ENCODE measurements around the gene ABHD17A. TPM values are rescaled to one million over a fixed set of nuclear protein-coding genes. Genes with fewer than 3 reads are reported as not detected.

The ABHD17A gene
- total and polyA plus RNA-seq, 9 of the 15 experiments (the other 6 are each of a cell fraction or from before 2014, with no cell fraction given) = 0.04 to 135 (median 21.8) TPM; not detected in 1

DNA sequence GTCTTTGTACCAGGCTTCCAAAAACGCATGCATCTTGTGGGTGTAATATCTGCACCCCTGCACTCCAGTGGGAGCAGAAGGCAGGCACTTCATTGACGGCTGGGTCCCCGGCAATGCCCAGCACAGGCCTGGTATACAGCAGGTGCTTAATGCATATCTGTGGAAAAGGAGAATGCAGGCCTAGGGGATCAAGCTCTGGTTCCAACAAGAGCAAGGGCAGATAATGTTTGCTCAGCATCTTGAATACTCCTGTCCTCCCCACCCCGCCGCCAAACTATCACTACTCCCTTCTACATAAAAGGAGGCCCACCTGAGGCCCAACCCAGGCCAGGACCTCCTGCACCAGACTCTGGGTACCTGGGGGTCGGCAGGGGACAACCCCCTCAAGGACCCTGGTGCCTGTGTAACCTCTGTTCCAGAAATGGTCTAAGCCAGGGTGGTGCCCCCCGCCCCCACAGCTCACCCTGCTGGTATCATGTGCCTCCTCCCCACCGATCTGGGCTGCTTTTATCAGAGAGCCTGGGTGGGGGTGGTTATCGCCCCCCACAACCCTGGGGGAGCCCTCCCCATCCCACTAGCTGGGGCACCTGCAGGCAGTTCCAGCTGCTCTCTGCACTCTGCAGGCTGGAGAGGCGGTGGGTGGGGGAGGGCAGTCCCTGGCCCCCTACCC lies 26.7 kb downstream of the ABHD17A start:
- Histone ChIP-seq H3K4me1 (replicated peaks in 1 of 2; ENCODE audit: control insufficient read depth in 2 of 2, insufficient read depth in 2 of 2, low read length in 2 of 2) (peaks cover 61 to 87% of the 10 kb centered on the region in 2 experiments), H3K9ac (ENCODE audit: insufficient read depth in 1 of 2, low read depth in 2 of 2, low read length in 2 of 2) (peak overlapping the region in 1 of 2 experiments; percentile 97; a peak in 3 of 4 replicates), H3K4me2 (ENCODE audit: insufficient read depth, low read length) (peak overlapping the region; percentile 72; the same call in 1 of the 2 replicates), H3K36me3 (ENCODE audit: control insufficient read depth, insufficient read depth, low read length) (peaks cover 9% of the 10 kb centered on the region; the same call in 1 of the 3 replicates), H3K27me3 (ENCODE audit: control insufficient read depth in 2 of 2, insufficient read depth in 2 of 2, low read length in 2 of 2) (no peaks in the 10 kb centered on the region), H3K9me3 (replicated peaks; ENCODE audit: control insufficient read depth, insufficient read depth, low read depth, low read length) (no peaks in the 10 kb centered on the region), H4K20me1 (replicated peaks; ENCODE audit: control insufficient read depth, insufficient read depth, low read length) (peaks cover 30% of the 10 kb centered on the region), H2AFZ (ENCODE audit: low read depth, low read length) (no peak overlapping the region), H3K9me1 (ENCODE audit: control insufficient read depth, insufficient read depth, low read length) (peaks cover 5% of the 10 kb centered on the region), H3K27ac (ENCODE audit: extremely low read depth, low read depth, low read length) (peak overlapping the region; percentile 90; the same call in 1 of the 3 replicates), H3K4me3 (no peak overlapping the region; the same call in 1 of the 2 replicates), H3K79me2 (ENCODE audit: control insufficient read depth, insufficient read depth, low read length) (peaks cover 94% of the 10 kb centered on the region)
- FAIRE-seq (peak; percentile 42), DNase-seq (ENCODE audit: extremely low read depth in 1 of 4, low spot score in 3 of 4) (peak in 1 of 4 experiments; percentile 32), ATAC-seq (no peak)
- BruUV-seq (replicated peaks) = no TSS peak
- CTCF ChIA-PET (ENCODE audit: low intra/inter-chr PET ratio) = no interaction called here
- 19% methylated on average over 9 of the region's 10 CpGs for WGBS (ENCODE audit: insufficient coverage, low coverage, missing lambda C conversion rate)
- intact Hi-C loops (cut with micrococcal nuclease) = no loop called here
- in situ Hi-C loops (cut with MboI) = no loop called here
- POLR2A ChIA-PET = interaction anchor here (0.5 to 5.2 kb wide), 7 partner anchors 11 to 754 kb away, joined by 3 to 46 read pairs (median 3); partner anchors contain the start of gene CIRBP
- TF ChIP-seq KDM1A (IDR thresholded peaks at IDR 0.05) = no peak
- no peak for TF ChIP-seq SAP30 (IDR thresholded peaks at IDR 0.05; ENCODE audit: borderline replicate concordance, insufficient read depth, low read depth, low read length, poor library complexity, severe bottlenecking)
- TF ChIP-seq, protein P1, sequence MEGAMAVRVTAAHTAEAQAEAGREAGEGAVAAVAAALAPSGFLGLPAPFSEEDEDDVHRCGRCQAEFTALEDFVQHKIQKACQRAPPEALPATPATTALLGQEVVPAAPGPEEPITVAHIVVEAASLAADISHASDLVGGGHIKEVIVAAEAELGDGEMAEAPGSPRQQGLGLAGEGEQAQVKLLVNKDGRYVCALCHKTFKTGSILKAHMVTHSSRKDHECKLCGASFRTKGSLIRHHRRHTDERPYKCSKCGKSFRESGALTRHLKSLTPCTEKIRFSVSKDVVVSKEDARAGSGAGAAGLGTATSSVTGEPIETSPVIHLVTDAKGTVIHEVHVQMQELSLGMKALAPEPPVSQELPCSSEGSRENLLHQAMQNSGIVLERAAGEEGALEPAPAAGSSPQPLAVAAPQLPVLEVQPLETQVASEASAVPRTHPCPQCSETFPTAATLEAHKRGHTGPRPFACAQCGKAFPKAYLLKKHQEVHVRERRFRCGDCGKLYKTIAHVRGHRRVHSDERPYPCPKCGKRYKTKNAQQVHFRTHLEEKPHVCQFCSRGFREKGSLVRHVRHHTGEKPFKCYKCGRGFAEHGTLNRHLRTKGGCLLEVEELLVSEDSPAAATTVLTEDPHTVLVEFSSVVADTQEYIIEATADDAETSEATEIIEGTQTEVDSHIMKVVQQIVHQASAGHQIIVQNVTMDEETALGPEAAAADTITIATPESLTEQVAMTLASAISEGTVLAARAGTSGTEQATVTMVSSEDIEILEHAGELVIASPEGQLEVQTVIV (CRISPR knock-in tag; IDR thresholded peaks at IDR 0.05; ENCODE audit: borderline replicate concordance) = no peak
- no peak for TF ChIP-seq ZNF717 (CRISPR knock-in tag; IDR thresholded peaks at IDR 0.05)
- peak; percentile 95 for TF ChIP-seq ZKSCAN8 (CRISPR knock-in tag; IDR thresholded peaks at IDR 0.05)
- TF ChIP-seq HDAC2 (IDR thresholded peaks at IDR 0.05) = no peak
- TF ChIP-seq CBFA2T2 (conservative IDR thresholded peaks at IDR 0.05) = 0 out of 2 replicates have a peak, but pooled peaks have one; percentile 21
- TF ChIP-seq SPI1 (IDR thresholded peaks at IDR 0.05; ENCODE audit: borderline replicate concordance, low read depth, low read length) = no peak
- 0 out of 2 replicates have a peak, but pooled peaks have one; percentile 15 for TF ChIP-seq KAT7 (CRISPR knock-in tag; IDR thresholded peaks at IDR 0.05; ENCODE audit: borderline replicate concordance)
- peak; percentile 39; the same call in 1 of the 2 replicates for TF ChIP-seq ZBTB7A (IDR thresholded peaks at IDR 0.05; ENCODE audit: borderline replicate concordance, control insufficient read depth, low read depth, low read length)
- no peak for TF ChIP-seq ZNF699 (CRISPR knock-in tag; IDR thresholded peaks at IDR 0.05; ENCODE audit: insufficient replicate concordance)
- TF ChIP-seq MTA2 (IDR thresholded peaks at IDR 0.05; ENCODE audit: low read depth) = no peak
- peak; percentile 73 for TF ChIP-seq ZNF316 (IDR thresholded peaks at IDR 0.05)

Data from K562 (cell line).